Spleen (tissue), 11 donors: ENCODE results near the gene BABAM2. TPM values are rescaled to one million over a fixed set of nuclear protein-coding genes. Genes with fewer than 3 reads are reported as not detected.

Experiments
- DNase-seq: peaks from one replicate; pipeline ENCODE4 v3.0.0-alpha.2; 2020
- H3K27ac ChIP-seq, 8 donors: fragments of 200-600 bp; sonication (generic) in 7 of 8; 1 replicate in 4 of 8; 2 replicates in 4 of 8; pipeline versions ENCODE4 v1.5.0 to v1.8.0; 2016 to 2021; ENCODE audit warnings: inconsistent platforms in 4 of 8, mild to moderate bottlenecking in 4 of 8, moderate library complexity in 1 of 8
- H3K27me3 ChIP-seq, 7 donors: fragments of 200-600 bp; sonication (generic) in 6 of 7; replicated peaks in 1 of 7; 1 replicate in 4 of 7; 2 replicates in 3 of 7; pipeline versions ENCODE4 v1.5.0 to v1.8.0; 2016 to 2021; ENCODE audit warnings: inconsistent platforms in 3 of 7, mild to moderate bottlenecking in 1 of 7
- H3K36me3 ChIP-seq, 6 donors: fragments of 200-600 bp; sonication (generic) in 5 of 6; 1 replicate in 4 of 6; 2 replicates in 2 of 6; pipeline versions ENCODE4 v1.5.0 to v1.8.0; 2016 to 2021; ENCODE audit warnings: inconsistent platforms in 2 of 6
- H3K4me1 ChIP-seq, 6 donors: fragments of 200-600 bp; sonication (generic) in 5 of 6; 1 replicate in 3 of 6; 2 replicates in 3 of 6; pipeline versions ENCODE4 v1.5.0 to v1.8.0; 2016 to 2021; ENCODE audit warnings: inconsistent platforms in 3 of 6
- H3K4me3 ChIP-seq, 8 donors: fragments of 200-600 bp; sonication (generic) in 7 of 8; 1 replicate in 4 of 8; 2 replicates in 4 of 8; pipeline versions ENCODE4 v1.5.0 to v1.8.0; 2016 to 2021; ENCODE audit warnings: inconsistent platforms in 4 of 8, mild to moderate bottlenecking in 4 of 8, moderate library complexity in 2 of 8
- H3K9me3 ChIP-seq, 8 donors: fragments of 200-600 bp; sonication (generic) in 7 of 8; 1 replicate in 4 of 8; 2 replicates in 4 of 8; pipeline versions ENCODE4 v1.5.0 to v1.8.0; 2016 to 2021; ENCODE audit warnings: inconsistent platforms in 4 of 8
- POLR2A ChIP-seq, 3 donors: fragments of 450-650 bp; IDR thresholded peaks; one replicate each; pipeline ENCODE4 v1.5.1; 2017; ENCODE audit warnings: antibody characterized with exemption in 3 of 3, mild to moderate bottlenecking in 1 of 3
- POLR2AphosphoS5 ChIP-seq, 3 donors: sonication (generic); formaldehyde crosslinking; IDR thresholded peaks; one replicate each; pipeline ENCODE4 v1.5.1; 2017; ENCODE audit warnings: antibody characterized with exemption in 3 of 3
- WGBS, 5 donors: extraction: QIAGEN DNeasy Blood & Tissue Kit in 3 of 5; methylation state at CpG; one replicate each; pipeline versions ENCODE4 v1.1.5 to v1.1.7; 2013 to 2018; 5-methylcytosine and 5-hydroxymethylcytosine counted together
- intact Hi-C: fragments of 100-400 bp; cut with DNase I; formaldehyde crosslinking; loops from one replicate; pipeline ENCODE4 v1.15.0; 2023; ENCODE audit warnings: low total_unique reads
- polyA plus RNA-seq, 3 donors: library from polyadenylated mRNA; stranded (reverse); fragments of 200-250 nt; gene quantifications; one replicate each; pipeline ENCODE4 v1.2.1, GENCODE V29; 2013
- total RNA-seq, 7 donors: library from RNA; depleted of rRNA in 3 of 7; stranded (reverse); fragments of >200 nt in 3 of 7; fragmentation: NEBNext Ultra II Directional in 4 of 7; extraction: Animal tissue kit (Norgen Biotek cat#: 25700) in 4 of 7; gene quantifications; one replicate each; pipeline versions ENCODE4 v1.1.0 to v1.2.1, GENCODE V29; 2016 to 2021
- TF ChIP-seq, protein P1 (sequence below), 11 experiments: fragments of 200-600 bp in 7 of 11; fragments of 450-650 bp in 4 of 11; sonication (generic) in 4 of 11; IDR thresholded peaks in 8 of 11; conservative IDR thresholded peaks in 3 of 11; 1 replicate in 7 of 11; 2 replicates in 4 of 11; pipeline versions ENCODE4 v1.4.0 to v1.8.0; 2016 to 2021; ENCODE audit warnings: antibody characterized with exemption in 11 of 11, inconsistent platforms in 4 of 11, mild to moderate bottlenecking in 1 of 11
- donor health status: healthy with polysubstance abuse.
- donor health status: DM: no; HTN: no; CAD: no; lungs with moderate emphysema.
- donor health status: DM: no; HTN: no; CAD: no.
- donor health status: Bipolar disorder and iron deficiency.
- donor health status: healthy.
- donor health status: DM: no; HTN: no; CAD: no.
- donor health status: DM: yes; HTN: yes; CAD: no.

Gene BABAM2
- total and polyA plus RNA-seq, 10 donors: 16.1 to 70.1 (median 55.0) TPM

DNA sequence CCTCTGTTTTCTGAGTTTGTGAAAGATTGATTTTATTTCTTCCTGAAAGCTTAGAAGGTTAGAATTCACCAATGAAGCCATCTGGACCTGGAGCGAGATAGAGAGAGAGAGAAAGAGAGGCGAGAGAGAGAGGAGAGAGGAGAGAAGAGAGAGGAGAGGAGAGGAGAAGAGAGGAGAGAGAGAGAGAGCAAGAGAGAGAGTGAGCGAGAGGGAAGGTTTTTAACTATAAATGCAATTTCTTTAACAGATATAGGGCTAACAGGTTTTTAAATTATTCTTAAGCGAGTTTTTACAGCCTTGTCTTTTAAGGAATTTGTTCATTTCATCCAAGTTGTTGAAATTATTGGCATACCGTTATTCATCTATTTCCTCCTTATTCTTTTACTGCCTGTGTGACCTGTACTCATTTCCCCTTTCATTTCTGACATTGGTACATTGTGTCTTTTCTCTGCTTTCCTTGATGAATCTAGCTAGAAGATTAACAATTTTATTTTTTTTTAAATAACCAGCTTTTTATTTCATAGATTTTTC, 56.1 kb downstream of the BABAM2 start:
- Histone ChIP-seq H3K9me3 (no peaks in the 10 kb centered on the region), H3K4me1 (peaks cover 0 to 70% (median 26%) of the 10 kb centered on the region in 6 donors), H3K27ac (peak overlapping the region in 2 of 8 donors; percentile 10 to 45), H3K36me3 (peaks cover 0 to 15% (median 0%) of the 10 kb centered on the region in 6 donors), H3K27me3 (no peaks in the 10 kb centered on the region), H3K4me3 (no peak overlapping the region)
- no peak for TF ChIP-seq POLR2AphosphoS5 (IDR thresholded peaks at IDR 0.05)
- TF ChIP-seq POLR2A (IDR thresholded peaks at IDR 0.05): no peak
- TF ChIP-seq, protein P1, sequence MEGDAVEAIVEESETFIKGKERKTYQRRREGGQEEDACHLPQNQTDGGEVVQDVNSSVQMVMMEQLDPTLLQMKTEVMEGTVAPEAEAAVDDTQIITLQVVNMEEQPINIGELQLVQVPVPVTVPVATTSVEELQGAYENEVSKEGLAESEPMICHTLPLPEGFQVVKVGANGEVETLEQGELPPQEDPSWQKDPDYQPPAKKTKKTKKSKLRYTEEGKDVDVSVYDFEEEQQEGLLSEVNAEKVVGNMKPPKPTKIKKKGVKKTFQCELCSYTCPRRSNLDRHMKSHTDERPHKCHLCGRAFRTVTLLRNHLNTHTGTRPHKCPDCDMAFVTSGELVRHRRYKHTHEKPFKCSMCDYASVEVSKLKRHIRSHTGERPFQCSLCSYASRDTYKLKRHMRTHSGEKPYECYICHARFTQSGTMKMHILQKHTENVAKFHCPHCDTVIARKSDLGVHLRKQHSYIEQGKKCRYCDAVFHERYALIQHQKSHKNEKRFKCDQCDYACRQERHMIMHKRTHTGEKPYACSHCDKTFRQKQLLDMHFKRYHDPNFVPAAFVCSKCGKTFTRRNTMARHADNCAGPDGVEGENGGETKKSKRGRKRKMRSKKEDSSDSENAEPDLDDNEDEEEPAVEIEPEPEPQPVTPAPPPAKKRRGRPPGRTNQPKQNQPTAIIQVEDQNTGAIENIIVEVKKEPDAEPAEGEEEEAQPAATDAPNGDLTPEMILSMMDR (IDR thresholded peaks at IDR 0.05 in 8 of 11, conservative IDR thresholded peaks at IDR 0.05 in 3 of 11): no peak
- no peak for DNase-seq
- intact Hi-C loops: no loop called here
- WGBS, 5 donors: 35 to 55% (median 47%) methylated on average over 5 of the region's 5 CpGs

DNA sequence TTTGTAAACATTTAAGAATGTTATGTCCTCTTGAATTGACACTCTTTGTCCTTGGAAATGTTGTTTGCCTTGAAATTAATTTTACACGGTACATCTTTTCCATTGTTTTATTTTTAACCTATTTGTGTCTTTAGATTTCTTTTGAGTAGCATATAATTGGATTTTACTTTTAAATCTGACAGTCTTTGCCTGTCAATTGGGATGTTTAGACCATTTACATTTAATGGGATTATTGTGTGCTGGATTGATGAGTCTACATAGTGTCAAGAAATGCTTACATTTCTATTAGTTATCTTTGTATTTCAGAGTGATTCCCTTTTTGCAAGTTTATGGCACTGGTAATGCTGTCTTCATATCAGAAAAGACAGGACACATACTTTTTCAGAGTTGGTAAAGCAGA, 61.5 kb downstream of the BABAM2 start:
- intact Hi-C loops: no loop called here
- no peak overlapping the region for H3K27ac ChIP-seq
- no peaks in the 10 kb centered on the region for H3K27me3 ChIP-seq
- TF ChIP-seq POLR2AphosphoS5 (IDR thresholded peaks at IDR 0.05): no peak
- no peak for TF ChIP-seq POLR2A (IDR thresholded peaks at IDR 0.05)
- TF ChIP-seq, protein P1 (IDR thresholded peaks at IDR 0.05 in 8 of 11, conservative IDR thresholded peaks at IDR 0.05 in 3 of 11): no peak
- peaks cover 0 to 5% (median 0%) of the 10 kb centered on the region in 8 donors for H3K9me3 ChIP-seq
- DNase-seq: no peak
- no peaks in the 10 kb centered on the region for H3K36me3 ChIP-seq
- WGBS, 5 donors: 75 to 88% (median 82%) methylated on average over 1 of the region's 1 CpG
- H3K4me3 ChIP-seq: no peak overlapping the region
- peaks cover 22 to 85% (median 43%) of the 10 kb centered on the region in 6 donors for H3K4me1 ChIP-seq

DNA sequence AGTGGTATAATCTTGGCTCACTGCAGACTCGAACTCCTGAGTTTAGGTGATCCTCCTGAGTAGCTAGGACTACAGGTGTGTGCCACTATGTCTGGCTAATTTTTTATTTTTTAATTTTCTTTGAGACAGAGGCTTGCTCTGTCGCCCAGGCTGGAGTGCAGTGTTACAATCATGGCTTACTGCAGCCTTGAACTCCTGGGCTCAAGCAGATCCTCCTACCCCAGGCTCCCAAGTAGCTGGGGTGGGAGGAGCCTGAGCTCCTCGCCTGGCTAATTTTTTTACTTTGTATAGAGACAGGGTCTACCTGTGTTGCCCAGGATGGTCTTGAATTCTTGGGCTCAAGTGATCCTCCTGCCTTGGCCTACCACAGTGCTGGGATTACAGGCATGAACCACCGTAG, 62.5 kb downstream of the BABAM2 start:
- intact Hi-C loops: no loop called here
- Histone ChIP-seq H3K9me3 (peaks cover 0 to 5% (median 0%) of the 10 kb centered on the region in 8 donors), H3K27ac (peak overlapping the region in 1 of 8 donors; percentile 76), H3K4me1 (peaks cover 22 to 85% (median 45%) of the 10 kb centered on the region in 6 donors), H3K27me3 (no peaks in the 10 kb centered on the region), H3K36me3 (no peaks in the 10 kb centered on the region), H3K4me3 (no peak overlapping the region)
- WGBS, 5 donors: 72 to 97% (median 86%) methylated on average over 4 of the region's 4 CpGs
- DNase-seq: no peak
- TF ChIP-seq POLR2AphosphoS5 (IDR thresholded peaks at IDR 0.05) (no peak), POLR2A (IDR thresholded peaks at IDR 0.05) (no peak)
- TF ChIP-seq, protein P1 (IDR thresholded peaks at IDR 0.05 in 8 of 11, conservative IDR thresholded peaks at IDR 0.05 in 3 of 11): no peak

DNA sequence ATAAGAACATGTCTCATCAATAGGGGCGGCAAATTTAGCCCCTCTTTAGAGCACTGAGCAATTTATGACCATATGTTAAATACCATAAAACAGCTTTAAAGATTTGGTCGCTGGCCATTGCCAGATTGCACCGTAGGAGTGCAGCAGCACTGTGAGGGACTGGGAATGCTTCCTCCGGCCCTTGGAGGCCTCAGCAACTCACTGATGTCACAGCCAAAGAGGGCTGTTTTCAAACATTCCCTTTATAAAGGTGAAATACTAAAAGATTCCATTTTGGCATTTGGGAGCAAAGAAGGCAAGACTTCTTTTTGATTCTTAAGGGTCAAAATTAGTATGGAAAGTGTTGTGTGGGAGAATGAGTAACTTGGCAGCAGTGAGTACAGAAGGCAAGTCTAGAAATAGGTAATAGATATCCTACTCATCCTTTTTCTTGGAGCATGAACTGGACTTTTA, 63.7 kb downstream of the BABAM2 start:
- H3K4me1 ChIP-seq: peaks cover 18 to 87% (median 50%) of the 10 kb centered on the region in 6 donors
- intact Hi-C loops: no loop called here
- no peaks in the 10 kb centered on the region for H3K27me3 ChIP-seq
- no peaks in the 10 kb centered on the region for H3K36me3 ChIP-seq
- no peak for DNase-seq
- no peak overlapping the region for H3K4me3 ChIP-seq
- TF ChIP-seq POLR2AphosphoS5 (IDR thresholded peaks at IDR 0.05) (no peak), POLR2A (IDR thresholded peaks at IDR 0.05) (no peak)
- TF ChIP-seq, protein P1 (IDR thresholded peaks at IDR 0.05 in 8 of 11, conservative IDR thresholded peaks at IDR 0.05 in 3 of 11): no peak
- peak overlapping the region in 7 of 8 donors; percentile 56 to 83 (median 76) for H3K27ac ChIP-seq
- H3K9me3 ChIP-seq: peaks cover 0 to 5% (median 0%) of the 10 kb centered on the region in 8 donors
- 74 to 84% (median 77%) methylated on average over 4 of the region's 4 CpGs for WGBS, 5 donors
